ENCODE results near the gene OR2J3.
"Not testable (repeated sequence)": the region's sequence is repeated elsewhere in the genome, so short reads cannot be mapped to it uniquely, and the experiment has no call there.

OR2J3 gene

DNA sequence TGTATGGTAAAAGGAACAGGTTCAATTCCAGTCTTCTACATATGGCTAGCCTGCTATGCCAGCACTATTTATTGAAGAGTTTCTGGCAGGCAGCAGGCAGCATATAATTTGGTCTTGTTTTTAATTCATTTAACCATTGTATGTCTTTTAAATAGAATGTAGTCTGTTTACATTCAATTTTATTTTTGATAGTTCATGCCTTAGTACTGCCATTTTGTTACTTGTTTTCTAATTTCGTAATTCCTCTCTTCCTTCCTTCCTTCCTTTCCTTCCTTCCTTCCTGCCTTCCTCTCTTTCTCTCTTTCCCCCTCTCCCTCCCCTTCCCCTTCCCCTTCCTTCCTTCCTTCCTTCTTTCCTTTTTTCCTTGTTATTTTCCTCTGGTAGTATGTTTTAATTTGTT, 45.2 kb downstream of the OR2J3 start:
- H3K4me3 ChIP-seq (ENCODE audit: low read depth, low read length): no peak overlapping the region
- no peak for DNase-seq (ENCODE audit: low read depth, low spot score)
- TF ChIP-seq, protein P1, sequence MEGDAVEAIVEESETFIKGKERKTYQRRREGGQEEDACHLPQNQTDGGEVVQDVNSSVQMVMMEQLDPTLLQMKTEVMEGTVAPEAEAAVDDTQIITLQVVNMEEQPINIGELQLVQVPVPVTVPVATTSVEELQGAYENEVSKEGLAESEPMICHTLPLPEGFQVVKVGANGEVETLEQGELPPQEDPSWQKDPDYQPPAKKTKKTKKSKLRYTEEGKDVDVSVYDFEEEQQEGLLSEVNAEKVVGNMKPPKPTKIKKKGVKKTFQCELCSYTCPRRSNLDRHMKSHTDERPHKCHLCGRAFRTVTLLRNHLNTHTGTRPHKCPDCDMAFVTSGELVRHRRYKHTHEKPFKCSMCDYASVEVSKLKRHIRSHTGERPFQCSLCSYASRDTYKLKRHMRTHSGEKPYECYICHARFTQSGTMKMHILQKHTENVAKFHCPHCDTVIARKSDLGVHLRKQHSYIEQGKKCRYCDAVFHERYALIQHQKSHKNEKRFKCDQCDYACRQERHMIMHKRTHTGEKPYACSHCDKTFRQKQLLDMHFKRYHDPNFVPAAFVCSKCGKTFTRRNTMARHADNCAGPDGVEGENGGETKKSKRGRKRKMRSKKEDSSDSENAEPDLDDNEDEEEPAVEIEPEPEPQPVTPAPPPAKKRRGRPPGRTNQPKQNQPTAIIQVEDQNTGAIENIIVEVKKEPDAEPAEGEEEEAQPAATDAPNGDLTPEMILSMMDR (IDR thresholded peaks at IDR 0.05; ENCODE audit: insufficient read depth, low read length, missing control alignments): no peak
- POLR2A ChIA-PET: no interaction called here
- CTCF ChIA-PET: no interaction called here

DNA sequence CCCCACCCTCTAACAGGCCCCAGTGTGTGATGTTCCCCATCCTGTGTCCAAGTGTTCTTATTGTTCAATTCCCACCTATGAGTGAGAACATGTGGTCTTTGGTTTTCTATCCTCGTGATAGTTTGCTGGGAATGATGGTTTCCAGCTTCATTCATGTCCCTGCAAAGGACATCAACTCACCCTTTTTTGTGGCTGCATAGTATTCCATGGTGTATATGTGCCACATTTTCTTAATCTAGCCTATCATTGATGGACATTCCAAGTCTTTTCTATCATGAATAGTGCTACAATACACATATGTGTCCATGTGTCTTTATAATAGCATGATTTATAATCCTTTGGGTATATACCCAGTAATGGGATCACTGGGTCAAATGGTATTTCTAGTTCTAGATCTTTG, 47.3 kb downstream of the OR2J3 start:
- POLR2A ChIA-PET; H3K4me3 ChIP-seq (ENCODE audit: low read depth, low read length); DNase-seq (ENCODE audit: low read depth, low spot score); CTCF ChIA-PET: not testable (repeated sequence)

DNA sequence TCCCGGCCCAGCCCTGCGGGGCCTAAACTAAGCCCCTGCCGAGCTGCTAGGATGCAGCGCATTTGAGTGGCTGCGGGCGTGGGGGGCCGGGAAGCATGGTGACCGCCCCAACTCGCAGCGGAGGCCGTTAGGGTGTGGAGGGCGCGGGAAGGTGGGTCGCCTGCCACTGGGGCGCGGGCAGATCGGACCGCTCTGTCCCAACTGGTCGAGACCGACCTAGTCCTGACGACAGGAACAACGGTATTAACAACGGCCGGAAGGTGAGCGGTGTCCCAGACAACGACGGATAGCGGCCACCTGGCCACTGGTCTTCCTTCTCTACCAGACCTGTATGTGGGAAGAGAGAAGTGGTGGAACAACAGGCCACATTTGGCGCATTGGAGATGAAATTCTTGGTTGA, 52.1 kb downstream of the OR2J3 start:
- DNase-seq (ENCODE audit: low read depth, low spot score); POLR2A ChIA-PET; CTCF ChIA-PET; H3K4me3 ChIP-seq (ENCODE audit: low read depth, low read length): not testable (repeated sequence)
